Body of pancreas (tissue), 4 donors: ENCODE results near the gene PRDM16. TPM values are rescaled to one million over a fixed set of nuclear protein-coding genes. Genes with fewer than 3 reads are reported as not detected.
A peak's percentile ranks its signal among the peaks of the same experiment; 100 is the strongest.

Experiments
- ATAC-seq: fragments of 150-250 bp; one replicate; pipeline ENCODE4 v1.9.1; 2016
- DNase-seq, 4 donors: peaks; one replicate each; pipeline ENCODE4 v3.0.0-alpha.2; 2019
- H3K27ac ChIP-seq, 4 donors: fragments of 200-600 bp; sonication (generic); 1 replicate in 3 of 4; 2 replicates in 1 of 4; pipeline versions ENCODE4 v1.5.1 to v1.6.1; 2016 to 2019; ENCODE audit warnings: mild to moderate bottlenecking in 1 of 4, mixed read lengths in 1 of 4, moderate library complexity in 1 of 4
- H3K27me3 ChIP-seq, 2 donors: fragments of 200-600 bp; sonication (generic); one replicate each; pipeline ENCODE4 v1.6.0; 2016; ENCODE audit warnings: mild to moderate bottlenecking in 1 of 2
- H3K36me3 ChIP-seq, 2 donors: fragments of 200-600 bp; sonication (generic); replicated peaks in 1 of 2; 2 replicates each; pipeline ENCODE4 v1.5.1; 2016; ENCODE audit warnings: low read depth in 2 of 2; ENCODE audit not compliant: insufficient read depth in 1 of 2
- H3K4me1 ChIP-seq: fragments of 200-600 bp; sonication (generic); one replicate; pipeline ENCODE4 v1.6.0; 2016
- H3K4me3 ChIP-seq, 2 donors: fragments of 200-600 bp; sonication (generic); 1 replicate in 1 of 2; 2 replicates in 1 of 2; pipeline ENCODE4 v1.5.1; 2016 to 2019
- H3K9me3 ChIP-seq, 3 donors: fragments of 200-600 bp; sonication (generic); 1 replicate in 2 of 3; 2 replicates in 1 of 3; pipeline ENCODE4 v1.5.1; 2016
- POLR2A ChIP-seq, 3 donors: fragments of 450-650 bp; IDR thresholded peaks; one replicate each; pipeline ENCODE4 v1.6.1; 2016; ENCODE audit warnings: antibody characterized with exemption in 3 of 3, mild to moderate bottlenecking in 2 of 3
- whole genome bisulfite sequencing, 2 donors: methylation state at CpG; one replicate each; pipeline ENCODE4 v1.1.5; 2017; 5-methylcytosine and 5-hydroxymethylcytosine counted together
- intact Hi-C: fragments of 100-400 bp; cut with DNase I; formaldehyde crosslinking; loops from one replicate; pipeline ENCODE4 v1.15.1; 2023
- total RNA-seq, 2 donors: library from RNA; depleted of rRNA; stranded (reverse); fragments of >200 nt; gene quantifications; one replicate each; pipeline ENCODE4 v1.1.0, GENCODE V29; 2016
- TF ChIP-seq, protein P1 (sequence below), 7 experiments: fragments of 450-650 bp in 4 of 7; fragments of 200-600 bp in 3 of 7; sonication (generic) in 3 of 7; IDR thresholded peaks; one replicate each; pipeline ENCODE4 v1.5.1; 2016 to 2019; ENCODE audit warnings: antibody characterized with exemption in 7 of 7

Gene PRDM16
- total RNA-seq, 2 donors from 2014 or later: 15.2 to 16.6 TPM

- no peaks in the 10 kb centered on the region for H3K36me3 ChIP-seq
- TF ChIP-seq, protein P1, sequence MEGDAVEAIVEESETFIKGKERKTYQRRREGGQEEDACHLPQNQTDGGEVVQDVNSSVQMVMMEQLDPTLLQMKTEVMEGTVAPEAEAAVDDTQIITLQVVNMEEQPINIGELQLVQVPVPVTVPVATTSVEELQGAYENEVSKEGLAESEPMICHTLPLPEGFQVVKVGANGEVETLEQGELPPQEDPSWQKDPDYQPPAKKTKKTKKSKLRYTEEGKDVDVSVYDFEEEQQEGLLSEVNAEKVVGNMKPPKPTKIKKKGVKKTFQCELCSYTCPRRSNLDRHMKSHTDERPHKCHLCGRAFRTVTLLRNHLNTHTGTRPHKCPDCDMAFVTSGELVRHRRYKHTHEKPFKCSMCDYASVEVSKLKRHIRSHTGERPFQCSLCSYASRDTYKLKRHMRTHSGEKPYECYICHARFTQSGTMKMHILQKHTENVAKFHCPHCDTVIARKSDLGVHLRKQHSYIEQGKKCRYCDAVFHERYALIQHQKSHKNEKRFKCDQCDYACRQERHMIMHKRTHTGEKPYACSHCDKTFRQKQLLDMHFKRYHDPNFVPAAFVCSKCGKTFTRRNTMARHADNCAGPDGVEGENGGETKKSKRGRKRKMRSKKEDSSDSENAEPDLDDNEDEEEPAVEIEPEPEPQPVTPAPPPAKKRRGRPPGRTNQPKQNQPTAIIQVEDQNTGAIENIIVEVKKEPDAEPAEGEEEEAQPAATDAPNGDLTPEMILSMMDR (IDR thresholded peaks at IDR 0.05): no peak
- no peak for TF ChIP-seq POLR2A (IDR thresholded peaks at IDR 0.05)
- H3K4me1 ChIP-seq: peaks cover 19% of the 10 kb centered on the region
- intact Hi-C loops: no loop called here
- DNase-seq (peak in 2 of 4 donors; percentile 19 to 34), ATAC-seq (no peak)
- H3K4me3 ChIP-seq: no peak overlapping the region
- no peaks in the 10 kb centered on the region for H3K27me3 ChIP-seq
- H3K9me3 ChIP-seq: no peaks in the 10 kb centered on the region
- H3K27ac ChIP-seq: no peak overlapping the region
- WGBS, 2 donors: 59 to 64% methylated on average over 11 to 14 of the region's 14 CpGs
These were observed 34.1 kb upstream of the PRDM16 start for GRCh38 chr1:3034728-3035562.

- no peak overlapping the region for H3K27ac ChIP-seq
- 64 to 67% methylated on average over 16 to 18 of the region's 19 CpGs for WGBS, 2 donors
These were observed 33.2 kb upstream of the PRDM16 start for GRCh38 chr1:3035563-3036446.

DNA sequence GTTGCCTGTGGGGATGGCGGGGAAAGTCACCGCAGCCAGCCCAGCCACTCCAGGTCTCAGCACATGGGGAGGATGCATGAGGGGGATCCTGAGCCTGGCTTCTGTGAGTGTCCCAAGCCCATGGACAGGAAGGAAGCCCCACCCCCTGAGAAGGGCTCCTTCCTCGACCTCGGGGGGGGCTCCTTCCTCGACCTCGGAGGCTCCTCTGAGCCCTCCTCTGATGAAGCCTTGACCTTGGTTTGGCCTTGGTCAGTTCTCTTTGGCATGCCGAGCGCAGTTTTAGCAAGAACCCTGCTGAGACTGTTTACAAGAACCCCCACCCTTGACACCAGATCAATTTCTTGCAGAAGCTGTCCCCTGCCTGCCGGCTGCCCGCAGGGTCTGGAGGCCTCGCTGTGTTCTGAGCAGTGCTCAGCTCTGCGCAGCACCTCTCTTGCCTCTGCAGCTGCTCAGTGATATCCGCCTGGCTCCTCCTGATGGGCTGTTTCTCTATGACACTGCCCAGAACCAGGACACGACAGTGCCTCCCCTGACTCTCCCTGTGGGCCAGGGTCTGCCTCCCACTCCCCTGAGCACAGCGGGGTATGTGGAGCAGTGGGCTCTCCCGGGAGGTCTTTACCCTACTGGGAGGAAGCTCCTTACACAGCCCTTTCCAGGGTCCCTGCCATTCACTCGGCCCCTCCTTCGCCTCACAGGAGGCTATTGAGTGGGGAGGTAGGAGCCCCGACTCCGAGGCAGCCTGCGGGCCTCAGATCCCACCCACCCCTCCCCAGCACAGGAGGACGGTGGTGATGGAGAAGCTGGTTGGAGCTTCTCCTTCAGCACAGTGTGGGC, 32.3 kb upstream of the PRDM16 start:
- peak in 1 of 4 donors; percentile 6 for DNase-seq
- H3K4me3 ChIP-seq: no peak overlapping the region
- H3K9me3 ChIP-seq: no peaks in the 10 kb centered on the region
- intact Hi-C loops: no loop called here
- H3K36me3 ChIP-seq: no peaks in the 10 kb centered on the region
- no peak overlapping the region for H3K27ac ChIP-seq
- no peak for ATAC-seq
- 50% methylated on average over 4 to 22 of the region's 22 CpGs for WGBS, 2 donors
- peaks cover 19% of the 10 kb centered on the region for H3K4me1 ChIP-seq
- H3K27me3 ChIP-seq: no peaks in the 10 kb centered on the region
- no peak for TF ChIP-seq POLR2A (IDR thresholded peaks at IDR 0.05)
- TF ChIP-seq, protein P1 (IDR thresholded peaks at IDR 0.05): no peak

More at GRCh38 chr1:3035563-3036446, 33.2 kb upstream of the PRDM16 start:
- no peaks in the 10 kb centered on the region for H3K9me3 ChIP-seq
- H3K4me3 ChIP-seq: no peak overlapping the region
- no peaks in the 10 kb centered on the region for H3K27me3 ChIP-seq
- TF ChIP-seq, protein P1 (IDR thresholded peaks at IDR 0.05): no peak
- TF ChIP-seq POLR2A (IDR thresholded peaks at IDR 0.05): no peak
- intact Hi-C loops: no loop called here
- no peaks in the 10 kb centered on the region for H3K36me3 ChIP-seq
- H3K4me1 ChIP-seq: peaks cover 19% of the 10 kb centered on the region
- no peak for ATAC-seq
- peak in 1 of 4 donors; percentile 7 for DNase-seq

GRCh38 chr1:3037281-3038040, 31.5 kb upstream of the PRDM16 start:
- ATAC-seq (peak; percentile 5), DNase-seq (peak in 1 of 4 donors; percentile 10)
- Histone ChIP-seq H3K36me3 (no peaks in the 10 kb centered on the region), H3K4me1 (peaks cover 19% of the 10 kb centered on the region), H3K4me3 (no peak overlapping the region), H3K27ac (peak overlapping the region in 3 of 4 donors; percentile 56 to 61 (median 60)), H3K9me3 (no peaks in the 10 kb centered on the region), H3K27me3 (no peaks in the 10 kb centered on the region)
- WGBS, 2 donors: 56 to 58% methylated on average over 14 to 29 of the region's 32 CpGs
- intact Hi-C loops: no loop called here
- no peak for TF ChIP-seq POLR2A (IDR thresholded peaks at IDR 0.05)
- TF ChIP-seq, protein P1 (IDR thresholded peaks at IDR 0.05): no peak
